OCI-LY1 (cell line): Measurements from ENCODE around the gene METTL26.

Experiments used
- H2AFZ ChIP-seq: fragments of 200-600 bp; sonication (generic), shearing (Covaris generic); 2 replicates; pipeline ENCODE4 v1.6.0; 2014; ENCODE audit warnings: antibody characterized with exemption, mild to moderate bottlenecking, low read length
- H3F3A ChIP-seq: fragments of 200-600 bp; sonication (generic), shearing (Covaris generic); 2 replicates; pipeline ENCODE4 v1.6.0; 2014; ENCODE audit warnings: mild to moderate bottlenecking, antibody characterized with exemption, low read length, moderate library complexity; ENCODE audit not compliant: insufficient read depth
- H3K27ac ChIP-seq: fragments of 200-600 bp; sonication (generic); 2 replicates; pipeline ENCODE4 v1.5.1; 2014; ENCODE audit warnings: low read length, mixed run types, mild to moderate bottlenecking, low read depth; ENCODE audit not compliant: poor library complexity, severe bottlenecking
- H3K27me3 ChIP-seq: fragments of 200-600 bp; sonication (generic); 2 replicates; pipeline ENCODE4 v1.6.0; 2014; ENCODE audit warnings: antibody characterized with exemption, mild to moderate bottlenecking, low read length, moderate library complexity; ENCODE audit not compliant: insufficient read depth
- H3K36me3 ChIP-seq: fragments of 200-600 bp; sonication (generic); 2 replicates; pipeline ENCODE4 v1.6.1; 2014; ENCODE audit warnings: mild to moderate bottlenecking, antibody characterized with exemption, low read length, moderate library complexity, mixed read lengths; ENCODE audit not compliant: insufficient read depth
- H3K4me1 ChIP-seq: fragments of 200-600 bp; sonication (generic); 2 replicates; pipeline ENCODE4 v1.5.1; 2014; ENCODE audit warnings: mild to moderate bottlenecking, low read length, moderate library complexity; ENCODE audit not compliant: insufficient read depth, severe bottlenecking
- H3K4me2 ChIP-seq: fragments of 200-600 bp; sonication (generic), shearing (Covaris generic); 2 replicates; pipeline ENCODE4 v1.6.1; 2014; ENCODE audit warnings: low read length
- H3K4me3 ChIP-seq: fragments of 200-600 bp; sonication (generic); 2 replicates; pipeline ENCODE4 v1.5.1; 2014; ENCODE audit warnings: low read length, low read depth, mild to moderate bottlenecking, mixed read lengths; ENCODE audit not compliant: poor library complexity, severe bottlenecking
- H3K79me2 ChIP-seq: fragments of 200-600 bp; shearing (Covaris generic); 2 replicates; pipeline ENCODE4 v1.6.1; 2016; ENCODE audit warnings: mixed run types, low read length, mixed read lengths; ENCODE audit not compliant: insufficient read depth
- H3K9ac ChIP-seq: fragments of 200-600 bp; sonication (generic), shearing (Covaris generic); 2 replicates; pipeline ENCODE4 v1.6.1; 2014; ENCODE audit warnings: mild to moderate bottlenecking, low read length, mixed read lengths
- H3K9me2 ChIP-seq: fragments of 200-600 bp; sonication (generic), shearing (Covaris generic); 2 replicates; pipeline ENCODE4 v1.6.1; 2014; ENCODE audit warnings: low read depth, mild to moderate bottlenecking, low read length, mixed read lengths
- H3K9me3 ChIP-seq: fragments of 200-600 bp; shearing (Covaris generic); 2 replicates; pipeline ENCODE4 v1.6.1; 2014; ENCODE audit warnings: low read length, mixed read lengths
- H4K20me1 ChIP-seq: fragments of 200-600 bp; sonication (generic), shearing (Covaris generic); 2 replicates; pipeline ENCODE4 v1.6.0; 2016; ENCODE audit warnings: mild to moderate bottlenecking, low read length; ENCODE audit not compliant: insufficient read depth
- CTCF ChIP-seq: fragments of 200-600 bp; sonication (generic), shearing (Covaris generic); IDR thresholded peaks from 2 replicates; pipeline ENCODE4 v1.5.1; 2017; ENCODE audit warnings: mild to moderate bottlenecking, antibody characterized with exemption, low read length, moderate library complexity, mixed read lengths
- EZH2 ChIP-seq: fragments of 200-600 bp; sonication (generic), shearing (Covaris generic); IDR thresholded peaks from 2 replicates; pipeline ENCODE4 v1.8.0; 2017; ENCODE audit warnings: borderline replicate concordance, mixed run types, mild to moderate bottlenecking, antibody characterized with exemption, low read length, moderate library complexity, mixed read lengths

The METTL26 gene

GRCh38 chr16:628321-629061 is 7.6 kb downstream of the METTL26 start:
- Histone ChIP-seq H3K27me3 (no peaks in the 10 kb centered on the region; the same call in 1 of the 2 replicates), H3K4me1 (no peaks in the 10 kb centered on the region), H3K27ac (no peak overlapping the region), H3K4me3 (no peak overlapping the region), H3K4me2 (no peak overlapping the region), H4K20me1 (no peaks in the 10 kb centered on the region), H2AFZ (no peak overlapping the region), H3K9ac (no peak overlapping the region), H3K9me3 (no peaks in the 10 kb centered on the region), H3F3A (no peaks in the 10 kb centered on the region), H3K9me2 (no peaks in the 10 kb centered on the region), H3K79me2 (no peaks in the 10 kb centered on the region), H3K36me3 (no peaks in the 10 kb centered on the region)
- TF ChIP-seq EZH2 (no peak), CTCF (no peak)

GRCh38 chr16:627454-628239 is 8.5 kb downstream of the METTL26 start:
- Histone ChIP-seq H3K27ac (no peak overlapping the region), H2AFZ (no peak overlapping the region), H3K36me3 (no peaks in the 10 kb centered on the region), H3K4me1 (no peaks in the 10 kb centered on the region), H3F3A (no peaks in the 10 kb centered on the region), H3K9me2 (no peaks in the 10 kb centered on the region), H4K20me1 (no peaks in the 10 kb centered on the region), H3K9me3 (no peaks in the 10 kb centered on the region), H3K79me2 (no peaks in the 10 kb centered on the region), H3K27me3 (no peaks in the 10 kb centered on the region; the same call in 1 of the 2 replicates), H3K4me3 (no peak overlapping the region), H3K4me2 (no peak overlapping the region), H3K9ac (no peak overlapping the region)
- TF ChIP-seq EZH2 (no peak), CTCF (no peak)

- no peak for TF ChIP-seq EZH2
- no peak for TF ChIP-seq CTCF
- H3K9me2 ChIP-seq: no peaks in the 10 kb centered on the region
- H3F3A ChIP-seq: no peaks in the 10 kb centered on the region
- H3K4me3 ChIP-seq: no peak overlapping the region
- H3K36me3 ChIP-seq: no peaks in the 10 kb centered on the region
- H3K27me3 ChIP-seq: no peaks in the 10 kb centered on the region; the same call in 1 of the 2 replicates
- no peak overlapping the region for H3K9ac ChIP-seq
- no peak overlapping the region for H2AFZ ChIP-seq
- H3K4me2 ChIP-seq: no peak overlapping the region
- no peak overlapping the region for H3K27ac ChIP-seq
- no peaks in the 10 kb centered on the region for H3K79me2 ChIP-seq
- peaks cover 1% of the 10 kb centered on the region for H3K4me1 ChIP-seq
- H4K20me1 ChIP-seq: no peaks in the 10 kb centered on the region
- no peaks in the 10 kb centered on the region for H3K9me3 ChIP-seq
Measured at GRCh38 chr16:626787-627453, 9.2 kb downstream of the METTL26 start.
